SK-N-SH treated with all-trans-retinoic acid at 6 μM for 48 hours (cell line): ENCODE measurements around the gene KLF9.

ENCODE experiments used
- CREB5 ChIP-seq: fragments of 250-450 bp; sonication (Bioruptor Pico); IDR thresholded peaks from 2 replicates; pipeline ENCODE4 v1.5.1; 2020; ENCODE audit warnings: low read depth, mild to moderate bottlenecking, moderate library complexity
- ISL1 ChIP-seq: fragments of 250-450 bp; sonication (Bioruptor Pico); IDR thresholded peaks from 2 replicates; pipeline ENCODE4 v2.1.2; 2022; ENCODE audit warnings: mild to moderate bottlenecking, moderate library complexity
- PPARA ChIP-seq: fragments of 250-450 bp; sonication (Bioruptor Pico); IDR thresholded peaks from 2 replicates; pipeline ENCODE4 v1.5.0; 2020; ENCODE audit warnings: mild to moderate bottlenecking, borderline replicate concordance
- SNAI2 ChIP-seq: fragments of 250-450 bp; sonication (Bioruptor Pico); IDR thresholded peaks from 2 replicates; pipeline ENCODE4 v1.5.0; 2020; ENCODE audit warnings: mild to moderate bottlenecking, moderate library complexity
- TSHZ2 ChIP-seq: fragments of 250-450 bp; sonication (Bioruptor Pico); IDR thresholded peaks from 2 replicates; pipeline ENCODE4 v1.5.0; 2020; ENCODE audit warnings: mild to moderate bottlenecking, moderate library complexity
- ZFP3 ChIP-seq: fragments of 250-450 bp; sonication (Bioruptor Pico); IDR thresholded peaks from 2 replicates; pipeline ENCODE4 v1.5.0; 2020; ENCODE audit warnings: mild to moderate bottlenecking, moderate library complexity
- ZFP30 ChIP-seq: fragments of 450-650 bp; formaldehyde crosslinking; IDR thresholded peaks from 2 replicates; pipeline ENCODE4 v1.5.0; 2022; ENCODE audit warnings: mild to moderate bottlenecking, moderate library complexity
- TF ChIP-seq, protein P1 (sequence below): fragments of 250-450 bp; sonication (Bioruptor Pico); IDR thresholded peaks from 2 replicates; pipeline ENCODE4 v1.8.0; 2020; ENCODE audit warnings: mild to moderate bottlenecking, moderate library complexity, borderline replicate concordance

GRCh38 chr9:70427161-70427945 is 12.9 kb upstream of the KLF9 start:
- TF ChIP-seq, protein P1, sequence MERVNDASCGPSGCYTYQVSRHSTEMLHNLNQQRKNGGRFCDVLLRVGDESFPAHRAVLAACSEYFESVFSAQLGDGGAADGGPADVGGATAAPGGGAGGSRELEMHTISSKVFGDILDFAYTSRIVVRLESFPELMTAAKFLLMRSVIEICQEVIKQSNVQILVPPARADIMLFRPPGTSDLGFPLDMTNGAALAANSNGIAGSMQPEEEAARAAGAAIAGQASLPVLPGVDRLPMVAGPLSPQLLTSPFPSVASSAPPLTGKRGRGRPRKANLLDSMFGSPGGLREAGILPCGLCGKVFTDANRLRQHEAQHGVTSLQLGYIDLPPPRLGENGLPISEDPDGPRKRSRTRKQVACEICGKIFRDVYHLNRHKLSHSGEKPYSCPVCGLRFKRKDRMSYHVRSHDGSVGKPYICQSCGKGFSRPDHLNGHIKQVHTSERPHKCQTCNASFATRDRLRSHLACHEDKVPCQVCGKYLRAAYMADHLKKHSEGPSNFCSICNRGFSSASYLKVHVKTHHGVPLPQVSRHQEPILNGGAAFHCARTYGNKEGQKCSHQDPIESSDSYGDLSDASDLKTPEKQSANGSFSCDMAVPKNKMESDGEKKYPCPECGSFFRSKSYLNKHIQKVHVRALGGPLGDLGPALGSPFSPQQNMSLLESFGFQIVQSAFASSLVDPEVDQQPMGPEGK (CRISPR knock-in tag), result no peak
- TF ChIP-seq ZFP30 (CRISPR knock-in tag) (no peak), PPARA (CRISPR knock-in tag) (no peak), ISL1 (CRISPR knock-in tag) (no peak), SNAI2 (CRISPR knock-in tag) (no peak), TSHZ2 (CRISPR knock-in tag) (no peak), ZFP3 (CRISPR knock-in tag) (no peak), CREB5 (CRISPR knock-in tag) (no peak)
